ENCODE results near the gene ATN1. TPM values are rescaled to one million over a fixed set of nuclear protein-coding genes. Genes with fewer than 3 reads are reported as not detected.

Gene ATN1
- polyA plus RNA-seq, 3 donors: 0.40 to 10.6 TPM; not detected in 1

GRCh38 chr12:6899427-6899826 lies 28.3 kb upstream of the ATN1 start:
- no peaks in the 10 kb centered on the region for H3K79me2 ChIP-seq (ENCODE audit: insufficient read depth, low read length)
- no peaks in the 10 kb centered on the region for H3K9me3 ChIP-seq (replicated peaks in 1 of 2; ENCODE audit: control insufficient read depth in 1 of 2, insufficient read depth in 1 of 2, low read length in 2 of 2)
- Mint-ChIP-seq H3K4me1 (peaks cover 15% of the 10 kb centered on the region), H3K4me3 (peak overlapping the region in 1 of 2 donors; percentile 46), H3K36me3 (peaks cover 0 to 3% of the 10 kb centered on the region in 2 donors), H3K27ac (peak overlapping the region; percentile 2 to 85 (median 80)), H3K27me3 (ENCODE audit: low read depth in 3 of 3) (peaks cover 2 to 3% (median 2%) of the 10 kb centered on the region in 3 donors), H3K9me3 (peaks cover 0 to 2% (median 0%) of the 10 kb centered on the region in 7 donors)
- no peaks in the 10 kb centered on the region for H3K27me3 ChIP-seq (ENCODE audit: control insufficient read depth in 2 of 2, insufficient read depth in 2 of 2, low read length in 2 of 2)
- H3K4me1 ChIP-seq (ENCODE audit: control insufficient read depth in 1 of 2, insufficient read depth in 2 of 2, low read length in 2 of 2): peaks cover 23 to 28% of the 10 kb centered on the region in 2 donors
- peak overlapping the region; percentile 47 for H3K4me2 ChIP-seq (replicated peaks; ENCODE audit: extremely low read depth, low read length, poor library complexity, severe bottlenecking)
- TF ChIP-seq CTCF (IDR thresholded peaks at IDR 0.05): no peak
- no peaks in the 10 kb centered on the region for H3K36me3 ChIP-seq (replicated peaks in 1 of 2; ENCODE audit: control insufficient read depth in 1 of 2, insufficient read depth in 2 of 2, low read length in 2 of 2)
- H3K4me3 ChIP-seq (replicated peaks in 1 of 3; ENCODE audit: low read depth in 2 of 3, low read length in 3 of 3): peak overlapping the region in 1 of 3 experiments; percentile 3
- 79% methylated on average over 2 of the region's 5 CpGs for WGBS (ENCODE audit: insufficient coverage)
- H4K20me1 ChIP-seq (ENCODE audit: insufficient read depth, low read length): no peaks in the 10 kb centered on the region
- intact Hi-C loops (cut with micrococcal nuclease): no loop called here
- H3K27ac ChIP-seq (ENCODE audit: low read depth in 1 of 2, low read length in 2 of 2): peak overlapping the region in 1 of 2 donors; percentile 20
- no peak overlapping the region for H2AFZ ChIP-seq (ENCODE audit: insufficient read depth, low read depth, low read length, poor library complexity, severe bottlenecking)
- no peak overlapping the region for H3K9ac ChIP-seq (ENCODE audit: insufficient read depth, low read length, poor library complexity, severe bottlenecking)
- peak in 2 of 3 donors; percentile 44 to 66 for DNase-seq

- Histone ChIP-seq H3K4me2 (replicated peaks; ENCODE audit: extremely low read depth, low read length, poor library complexity, severe bottlenecking) (peak overlapping the region; percentile 47), H3K4me1 (ENCODE audit: control insufficient read depth in 1 of 2, insufficient read depth in 2 of 2, low read length in 2 of 2) (peaks cover 21 to 26% of the 10 kb centered on the region in 2 donors), H4K20me1 (ENCODE audit: insufficient read depth, low read length) (no peaks in the 10 kb centered on the region), H3K9ac (ENCODE audit: insufficient read depth, low read length, poor library complexity, severe bottlenecking) (no peak overlapping the region), H3K27me3 (ENCODE audit: control insufficient read depth in 2 of 2, insufficient read depth in 2 of 2, low read length in 2 of 2) (no peaks in the 10 kb centered on the region), H3K36me3 (replicated peaks in 1 of 2; ENCODE audit: control insufficient read depth in 1 of 2, insufficient read depth in 2 of 2, low read length in 2 of 2) (no peaks in the 10 kb centered on the region), H3K9me3 (replicated peaks in 1 of 2; ENCODE audit: control insufficient read depth in 1 of 2, insufficient read depth in 1 of 2, low read length in 2 of 2) (no peaks in the 10 kb centered on the region), H3K27ac (ENCODE audit: low read depth in 1 of 2, low read length in 2 of 2) (peak overlapping the region in 1 of 2 donors; percentile 20), H3K4me3 (replicated peaks in 1 of 3; ENCODE audit: low read depth in 2 of 3, low read length in 3 of 3) (peak overlapping the region in 1 of 3 experiments; percentile 3), H2AFZ (ENCODE audit: insufficient read depth, low read depth, low read length, poor library complexity, severe bottlenecking) (no peak overlapping the region), H3K79me2 (ENCODE audit: insufficient read depth, low read length) (no peaks in the 10 kb centered on the region)
- Mint-ChIP-seq H3K4me3 (peak overlapping the region in 1 of 2 donors; percentile 46), H3K36me3 (peaks cover 0 to 3% of the 10 kb centered on the region in 2 donors), H3K27ac (peak overlapping the region; percentile 2 to 85 (median 80)), H3K9me3 (no peaks in the 10 kb centered on the region), H3K27me3 (ENCODE audit: low read depth in 3 of 3) (peaks cover 2 to 3% (median 2%) of the 10 kb centered on the region in 3 donors), H3K4me1 (peaks cover 13% of the 10 kb centered on the region)
- WGBS (ENCODE audit: insufficient coverage): 28% methylated on average over 4 of the region's 10 CpGs
- intact Hi-C loops (cut with micrococcal nuclease): loop anchor here in 1 of 2 donors (10.0 kb wide), 1 partner anchor 45 kb away; the partner anchor contains the start of genes CDCA3 and USP5
- TF ChIP-seq CTCF (IDR thresholded peaks at IDR 0.05): no peak
- peak; percentile 64 to 86 (median 80) for DNase-seq
These were observed 27.8 kb upstream of the ATN1 start for GRCh38 chr12:6899837-6900519.
